Bronchial epithelial cell (primary cell): ENCODE results near the gene KIF1A. TPM values are rescaled to one million over a fixed set of nuclear protein-coding genes. Genes with fewer than 3 reads are reported as not detected.
A peak's percentile ranks its signal among the peaks of the same experiment; 100 is the strongest.

Source experiments
- DNase-seq: peaks from one replicate; pipeline ENCODE4 v3.0.0-alpha.2; 2010; ENCODE audit warnings: low read depth
- FAIRE-seq: peaks from 2 replicates; lab custom pipeline; 2011; peaks lifted over from hg19 to GRCh38; lab: Jason Lieb, UNC
- H3K27me3 ChIP-seq: 2 replicates; pipeline ENCODE4 v1.5.1; 2011; ENCODE audit warnings: low read length; ENCODE audit not compliant: control insufficient read depth, insufficient read depth
- H3K36me3 ChIP-seq: 2 replicates; pipeline ENCODE4 v1.5.1; 2011; ENCODE audit warnings: low read length; ENCODE audit not compliant: control insufficient read depth, insufficient read depth
- H3K4me3 ChIP-seq: 2 replicates; pipeline ENCODE4 v1.5.1; 2011; ENCODE audit warnings: mild to moderate bottlenecking, low read depth, low read length, control low read depth
- CTCF ChIP-seq: IDR thresholded peaks from 2 replicates; pipeline ENCODE4 v1.5.1; 2011; ENCODE audit warnings: mild to moderate bottlenecking, moderate library complexity, low read length, control low read depth, inconsistent platforms; ENCODE audit not compliant: insufficient read depth, severe bottlenecking
- total RNA-seq: library from RNA; depleted of rRNA; stranded (reverse); fragments of >200 nt; gene quantifications from 2 replicates; pipeline ENCODE4 v1.2.1, GENCODE V29; 2014

Gene KIF1A
- total RNA-seq, 1 donor from 2014 or later: not detected

- Histone ChIP-seq H3K4me3 (no peak overlapping the region), H3K27me3 (no peaks in the 10 kb centered on the region), H3K36me3 (no peaks in the 10 kb centered on the region)
- TF ChIP-seq CTCF: no peak
- FAIRE-seq (no peak), DNase-seq (no peak)
These were observed 85.3 kb downstream of the KIF1A start for GRCh38 chr2:240734756-240735155.

- TF ChIP-seq CTCF: no peak
- FAIRE-seq (no peak), DNase-seq (no peak)
- Histone ChIP-seq H3K36me3 (no peaks in the 10 kb centered on the region), H3K4me3 (no peak overlapping the region), H3K27me3 (no peaks in the 10 kb centered on the region)
These were observed 86.1 kb downstream of the KIF1A start for GRCh38 chr2:240733803-240734495.

GRCh38 chr2:240732911-240733622 is 87.0 kb downstream of the KIF1A start:
- no peak for DNase-seq
- Histone ChIP-seq H3K27me3 (no peaks in the 10 kb centered on the region), H3K4me3 (no peak overlapping the region), H3K36me3 (no peaks in the 10 kb centered on the region)
- TF ChIP-seq CTCF: no peak
- peak; percentile 79 for FAIRE-seq

- H3K27me3 ChIP-seq: no peaks in the 10 kb centered on the region
- no peak for FAIRE-seq
- no peaks in the 10 kb centered on the region for H3K36me3 ChIP-seq
- no peak overlapping the region for H3K4me3 ChIP-seq
- TF ChIP-seq CTCF: no peak
- DNase-seq: no peak
These were observed 87.8 kb downstream of the KIF1A start for GRCh38 chr2:240732184-240732583.

GRCh38 chr2:240731178-240731545 is 88.9 kb downstream of the KIF1A start:
- Histone ChIP-seq H3K36me3 (no peaks in the 10 kb centered on the region), H3K4me3 (no peak overlapping the region), H3K27me3 (no peaks in the 10 kb centered on the region)
- TF ChIP-seq CTCF: no peak
- DNase-seq (no peak), FAIRE-seq (no peak)
